Suppressor macrophage (primary cell): ENCODE data around the gene RUNX2.
"Not testable (repeated sequence)": the region's sequence is repeated elsewhere in the genome, so short reads cannot be mapped to it uniquely, and the experiment has no call there.

Experiments used
- DNase-seq, 4 experiments: peaks; one replicate each; pipeline ENCODE4 v3.0.0-alpha.2; 2020 to 2022
- total RNA-seq, 17 experiments: gene quantifications; one replicate each; lab custom pipeline; 2026; ENCODE audit warnings: mixed read lengths in 6 of 17, inconsistent platforms in 3 of 17; lab: John Stamatoyannopoulos, UW

The RUNX2 gene
- total RNA-seq, result 0.55 to 20.2 (median 3.3) reads per million in 17 experiments

GRCh38 chr6:45327956-45328522 is at the start of gene RUNX2:
TSS of gene RUNX2 (plus strand) at chr6:45328330. CDS start at chr6:45328727, 397 bp downstream.
- peak in 2 of 4 experiments; percentile 3 to 14 for DNase-seq

GRCh38 chr6:45278367-45278766 is 49.8 kb upstream of the RUNX2 start:
- no peak for DNase-seq

GRCh38 chr6:45286707-45287106 is 41.4 kb upstream of the RUNX2 start:
- DNase-seq, result not testable (repeated sequence)

- no peak for DNase-seq
Measured at GRCh38 chr6:45289751-45290514, 38.2 kb upstream of the RUNX2 start.

GRCh38 chr6:45293306-45293705 is 34.8 kb upstream of the RUNX2 start:
- no peak for DNase-seq

DNA sequence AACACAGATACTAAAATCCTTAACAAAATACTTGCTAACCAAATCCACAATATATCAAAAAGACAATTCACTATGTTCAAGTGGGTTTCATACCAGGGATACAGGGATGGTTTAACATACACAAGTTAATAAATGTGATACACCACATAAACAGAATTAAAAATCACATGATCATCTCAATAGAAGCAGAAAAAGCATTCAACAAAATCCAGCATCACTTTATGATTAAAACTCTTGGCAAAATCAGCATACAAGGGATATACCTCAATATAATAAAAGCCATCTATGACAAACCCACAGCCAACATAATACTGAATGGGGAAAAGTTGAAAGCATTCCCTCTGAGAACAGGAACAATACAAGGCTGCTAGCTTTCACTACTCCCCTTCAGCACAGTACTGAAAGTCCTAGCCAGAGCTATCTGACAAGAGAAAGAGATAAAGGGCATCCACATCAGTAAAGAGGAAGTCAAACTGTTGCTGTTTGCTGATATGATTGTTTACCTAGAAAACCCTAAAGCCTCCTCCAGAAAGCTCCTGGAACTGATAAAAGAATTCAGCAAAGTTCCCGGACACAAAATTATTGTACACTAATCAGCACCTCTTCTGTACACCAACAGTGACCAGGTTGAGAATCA is 33.9 kb upstream of the RUNX2 start:
- DNase-seq, result not testable (repeated sequence)

DNA sequence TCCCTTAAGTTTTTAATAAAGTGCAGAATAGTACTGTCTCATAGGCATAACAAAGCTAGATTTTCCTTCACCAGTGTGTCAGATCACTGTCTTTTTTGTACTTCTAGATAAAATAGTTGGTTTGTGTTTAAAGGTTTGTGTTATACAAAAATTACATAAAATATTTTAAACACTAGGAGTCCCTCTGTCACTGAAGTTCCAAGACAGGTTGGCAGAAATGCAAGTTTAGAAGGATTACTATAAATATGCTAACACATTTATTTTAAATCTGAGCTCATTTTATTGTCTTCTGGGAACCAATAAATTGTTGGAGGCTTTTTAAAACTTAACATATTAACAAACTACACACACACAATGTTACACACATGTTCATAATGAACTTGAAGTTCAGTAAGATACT is 30.8 kb upstream of the RUNX2 start:
- DNase-seq, result no peak

- DNase-seq, result no peak
Measured at GRCh38 chr6:45299096-45299581, 29.0 kb upstream of the RUNX2 start.

DNA sequence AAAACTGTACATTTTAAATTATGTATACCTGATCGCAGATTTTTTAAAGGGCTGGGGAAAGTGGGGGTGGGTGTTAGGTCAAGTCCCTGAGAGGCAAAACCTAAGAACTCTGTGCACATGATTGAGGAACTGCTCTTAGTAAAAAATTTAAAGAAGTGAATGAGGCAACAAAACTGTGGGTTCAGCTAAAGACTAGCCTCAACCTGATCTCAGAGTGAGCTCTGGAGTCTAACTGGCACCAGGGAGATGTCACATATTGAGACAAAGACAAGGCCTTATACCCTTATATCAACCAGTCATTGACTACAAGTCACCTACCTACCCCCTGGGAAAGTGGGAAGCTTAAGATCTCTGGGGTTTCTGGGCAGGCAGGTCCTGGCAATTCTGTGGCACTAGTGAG is 27.4 kb upstream of the RUNX2 start:
- DNase-seq, result peak; percentile 6 to 53 (median 34)

- no peak for DNase-seq
Measured at GRCh38 chr6:45301348-45302142, 26.6 kb upstream of the RUNX2 start.

DNA sequence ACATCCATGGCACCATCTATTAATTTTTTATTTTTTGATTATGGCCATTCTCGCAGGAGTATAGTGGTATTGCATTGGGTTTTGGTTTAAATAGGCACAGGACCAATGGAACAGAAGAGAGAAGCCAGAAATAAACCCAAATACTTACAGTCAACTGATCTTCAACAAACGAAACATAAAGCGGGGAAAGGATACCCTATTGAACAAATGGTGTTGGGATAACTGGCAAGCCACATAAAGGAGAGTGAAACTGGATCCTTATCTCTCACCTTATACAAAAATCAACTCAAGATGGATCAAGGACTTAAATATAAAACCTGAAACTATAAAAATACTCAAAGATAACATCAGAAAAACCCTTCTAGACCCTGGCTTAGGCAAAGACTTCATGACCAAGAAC is 25.3 kb upstream of the RUNX2 start:
- DNase-seq, result no peak

GRCh38 chr6:45305546-45305945 is 22.6 kb upstream of the RUNX2 start:
- no peak for DNase-seq

- DNase-seq, result no peak
Measured at GRCh38 chr6:45310118-45310788, 17.9 kb upstream of the RUNX2 start.

GRCh38 chr6:45314146-45314545 is 14.0 kb upstream of the RUNX2 start:
- DNase-seq, result no peak

DNA sequence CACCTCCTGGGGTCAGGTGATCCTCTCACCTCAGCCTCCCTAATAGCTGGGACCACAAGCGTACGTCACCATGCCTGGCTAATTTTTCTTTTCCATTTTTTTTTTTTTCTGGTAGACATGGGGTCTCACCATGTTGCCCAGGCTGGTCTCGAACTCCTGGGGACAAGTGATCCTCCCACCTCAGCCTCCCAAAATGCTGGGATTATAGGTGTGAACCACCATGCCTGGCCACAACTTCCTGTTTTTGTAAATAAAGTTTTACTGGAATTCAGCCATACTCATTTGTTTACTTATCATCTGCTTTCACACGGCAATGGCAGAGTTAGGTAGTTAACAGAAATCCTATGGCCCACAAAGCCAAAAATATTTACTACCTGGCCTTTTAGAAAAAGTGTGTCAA is 7.8 kb upstream of the RUNX2 start:
- DNase-seq, result no peak

DNA sequence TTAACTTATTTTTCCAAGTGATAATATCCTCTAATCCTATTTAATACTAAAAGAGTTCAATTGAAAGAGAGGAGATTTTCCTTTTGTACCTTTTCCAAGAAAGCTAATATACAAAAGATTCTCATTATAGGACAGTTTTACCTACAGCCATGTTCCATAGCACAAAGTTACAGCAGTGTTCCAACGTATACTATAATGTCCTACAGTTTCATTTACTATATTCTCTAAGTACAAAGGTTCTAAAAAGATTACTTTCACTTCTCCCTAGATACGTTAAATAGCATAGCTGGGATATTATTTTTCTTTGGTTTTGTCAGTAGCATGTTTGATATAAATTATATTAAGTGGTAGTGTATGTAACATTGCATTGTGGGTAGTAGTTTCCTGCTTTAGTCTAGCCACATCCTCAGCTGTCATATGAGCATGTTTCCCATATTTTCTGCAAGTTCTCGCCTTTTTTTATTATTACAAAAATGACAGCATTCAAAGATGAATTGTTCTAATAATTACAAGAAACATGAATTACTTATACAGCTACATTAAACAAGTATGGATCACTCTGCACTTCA is 4.4 kb upstream of the RUNX2 start:
- peak in 2 of 4 experiments; percentile 15 to 43 for DNase-seq

DNA sequence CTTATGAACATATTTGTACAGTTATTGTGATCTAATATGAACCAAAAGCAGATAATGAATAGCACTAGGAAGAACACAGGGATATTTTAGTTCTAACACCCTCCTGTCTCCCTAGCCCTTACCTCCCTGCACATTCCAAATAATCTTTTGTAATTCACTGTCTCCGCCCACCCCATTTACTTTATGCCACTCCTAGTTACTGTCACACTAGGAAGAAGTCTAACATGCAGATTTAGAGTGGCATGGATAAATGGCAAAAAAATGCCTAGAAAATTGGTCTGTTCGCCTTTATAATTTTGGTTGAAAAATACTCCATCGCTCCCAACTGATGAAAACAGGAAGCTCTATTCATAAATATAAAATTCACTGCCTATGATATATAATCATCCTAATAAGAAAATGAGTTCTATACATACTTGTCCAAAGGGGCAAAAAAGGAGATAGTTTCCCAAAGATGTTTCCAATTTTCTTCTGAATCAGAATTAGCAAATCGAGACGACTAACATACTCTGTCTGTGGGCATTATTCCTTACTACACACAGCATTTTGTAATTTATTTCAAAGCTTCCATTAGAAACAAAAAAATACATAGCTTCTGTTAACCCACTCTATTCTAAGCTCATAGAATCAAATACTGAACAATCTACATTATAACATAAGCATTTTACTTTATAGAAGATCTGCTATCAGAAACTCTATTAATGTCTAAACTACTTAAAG is 1.3 kb upstream of the RUNX2 start:
- DNase-seq, result no peak

- DNase-seq, result no peak
Measured at GRCh38 chr6:45328523-45328922, 393 bp downstream of the RUNX2 start.

- DNase-seq, result no peak
Measured at GRCh38 chr6:45344900-45345299, 16.8 kb downstream of the RUNX2 start.

GRCh38 chr6:45350186-45350710 is 22.1 kb downstream of the RUNX2 start:
- DNase-seq, result no peak

DNA sequence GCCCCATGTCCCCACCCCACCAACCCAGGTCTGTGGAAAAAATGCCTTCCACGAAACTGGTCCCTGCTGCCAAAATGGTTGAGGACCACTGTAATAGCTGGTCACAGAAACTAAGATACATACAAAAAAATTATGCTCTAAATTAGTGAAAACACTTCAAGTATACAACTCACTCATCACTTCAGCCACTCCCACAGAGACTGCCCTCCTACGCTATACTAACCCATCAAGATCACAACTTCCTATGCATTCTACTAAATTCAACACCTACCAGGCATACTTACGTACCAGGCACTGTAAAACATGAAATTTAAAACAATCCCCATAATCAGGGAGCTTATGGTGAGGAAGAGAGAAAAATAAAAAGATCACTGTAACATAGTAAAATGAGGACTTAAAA is 22.9 kb downstream of the RUNX2 start:
- DNase-seq, result no peak
